H1 (cell line): ENCODE results near the gene COQ10B. TPM values are rescaled to one million over a fixed set of nuclear protein-coding genes. Genes with fewer than 3 reads are reported as not detected.

Source experiments
- CTCF ChIA-PET: fragments of 300-600 bp; sonication (Branson Sonifier 250); formaldehyde crosslinking; loops from one replicate; lab custom pipeline; 2021; ENCODE audit not compliant: partially characterized antibody; lab: Charles Lee
- POLR2A ChIA-PET: fragments of 300-600 bp; sonication (Branson Sonifier 250); formaldehyde crosslinking; loops from one replicate; lab custom pipeline; 2021; ENCODE audit warnings: inconsistent platforms; ENCODE audit not compliant: partially characterized antibody; lab: Charles Lee
- DNase-seq, 2 experiments: peaks; one replicate each; pipeline versions ENCODE4 v3.0.0 to v3.0.0-alpha.2; 2010 to 2022; ENCODE audit warnings: low spot score in 2 of 2, low read depth in 1 of 2, mixed read lengths in 1 of 2
- FAIRE-seq: peaks from 2 replicates; lab custom pipeline; 2011; peaks lifted over from hg19 to GRCh38; lab: Jason Lieb, UNC
- H2AFZ ChIP-seq: 2 replicates; pipeline ENCODE4 v1.8.1; 2012; ENCODE audit warnings: low read length, inconsistent platforms
- H2AK5ac ChIP-seq: 2 replicates; pipeline ENCODE4 v1.6.1; 2013; ENCODE audit warnings: low read depth, low read length
- H2BK120ac ChIP-seq: replicated peaks from 2 replicates; pipeline ENCODE3; 2013; ENCODE audit warnings: low read depth, low read length, inconsistent platforms
- H2BK12ac ChIP-seq: 2 replicates; pipeline ENCODE4 v1.6.1; 2013; ENCODE audit warnings: low read depth, low read length
- H2BK15ac ChIP-seq: 2 replicates; pipeline ENCODE4 v1.6.1; 2013; ENCODE audit warnings: low read length
- H2BK20ac ChIP-seq: 2 replicates; pipeline ENCODE4 v1.6.1; 2013; ENCODE audit warnings: low read length
- H2BK5ac ChIP-seq: 2 replicates; pipeline ENCODE4 v1.6.1; 2013; ENCODE audit warnings: low read depth, low read length
- H3K14ac ChIP-seq: 2 replicates; pipeline ENCODE4 v1.6.1; 2013; ENCODE audit warnings: inconsistent platforms; ENCODE audit not compliant: insufficient read length
- H3K18ac ChIP-seq: 2 replicates; pipeline ENCODE4 v1.6.1; 2013; ENCODE audit warnings: low read length; ENCODE audit errors: extremely low read depth
- H3K23ac ChIP-seq: 2 replicates; pipeline ENCODE4 v1.6.1; 2013; ENCODE audit warnings: inconsistent platforms; ENCODE audit not compliant: insufficient read length
- H3K23me2 ChIP-seq: 2 replicates; pipeline ENCODE4 v1.6.1; 2013; ENCODE audit warnings: low read depth, low read length
- H3K27ac ChIP-seq: 2 replicates; pipeline ENCODE4 v1.6.1; 2011; ENCODE audit warnings: low read depth, low read length, inconsistent platforms
- H3K27me3 ChIP-seq, 4 experiments: replicated peaks in 1 of 4; 1 replicate in 1 of 4; 2 replicates in 3 of 4; pipeline versions ENCODE4 v1.6.1 to v1.8.1; 2011 to 2013; ENCODE audit warnings: low read length in 3 of 4, mild to moderate bottlenecking in 3 of 4, inconsistent platforms in 2 of 4, mixed read lengths in 2 of 4, moderate library complexity in 1 of 4; ENCODE audit not compliant: control insufficient read depth in 3 of 4, insufficient read depth in 3 of 4; ENCODE audit errors: extremely low read depth in 1 of 4
- H3K36me3 ChIP-seq, 4 experiments: 2 replicates each; pipeline versions ENCODE4 v1.6.1 to v1.8.1; 2011 to 2013; ENCODE audit warnings: mild to moderate bottlenecking in 4 of 4, low read length in 3 of 4, moderate library complexity in 2 of 4, control low read depth in 1 of 4, inconsistent platforms in 1 of 4; ENCODE audit not compliant: insufficient read depth in 4 of 4, control insufficient read depth in 2 of 4
- H3K4ac ChIP-seq: replicated peaks from 2 replicates; pipeline ENCODE3; 2013; ENCODE audit warnings: low read length, low read depth, mixed read lengths, inconsistent platforms; ENCODE audit not compliant: insufficient read length
- H3K4me1 ChIP-seq, 4 experiments: replicated peaks in 1 of 4; 1 replicate in 1 of 4; 2 replicates in 3 of 4; pipeline versions ENCODE4 v1.6.1 to v1.8.1; 2011 to 2013; ENCODE audit warnings: low read length in 3 of 4, inconsistent platforms in 2 of 4, mixed read lengths in 1 of 4; ENCODE audit not compliant: insufficient read depth in 4 of 4, control insufficient read depth in 3 of 4
- H3K4me2 ChIP-seq, 2 experiments: 2 replicates each; pipeline versions ENCODE4 v1.6.1 to v1.8.1; 2011 to 2013; ENCODE audit warnings: low read depth in 2 of 2, low read length in 2 of 2, control low read depth in 1 of 2, inconsistent platforms in 1 of 2, mild to moderate bottlenecking in 1 of 2; ENCODE audit not compliant: insufficient read depth in 1 of 2
- H3K4me3 ChIP-seq, 4 experiments: fragments of 200-600, 300-600 bp in 1 of 4; sonication (generic), shearing (Covaris generic), sonication (Bioruptor Twin) in 1 of 4; 2 replicates each; pipeline versions ENCODE4 v1.5.1 to v1.8.1; 2011 to 2016; ENCODE audit warnings: low read length in 4 of 4, low read depth in 3 of 4, control low read depth in 2 of 4, inconsistent platforms in 2 of 4, mild to moderate bottlenecking in 2 of 4, mixed read lengths in 1 of 4, moderate library complexity in 1 of 4; ENCODE audit not compliant: insufficient read depth in 2 of 4; ENCODE audit errors: extremely low read depth in 1 of 4
- H3K56ac ChIP-seq: replicated peaks from 2 replicates; pipeline ENCODE3; 2013; ENCODE audit warnings: low read depth, mild to moderate bottlenecking, mixed read lengths, low read length, inconsistent platforms; ENCODE audit not compliant: insufficient read length
- H3K79me1 ChIP-seq: 2 replicates; pipeline ENCODE4 v1.6.1; 2013; ENCODE audit warnings: low read depth, low read length, control low read depth
- H3K79me2 ChIP-seq, 2 experiments: 2 replicates each; pipeline versions ENCODE4 v1.6.1 to v1.8.1; 2012 to 2013; ENCODE audit warnings: low read length in 2 of 2, mild to moderate bottlenecking in 2 of 2, inconsistent platforms in 1 of 2; ENCODE audit not compliant: insufficient read depth in 2 of 2, control insufficient read depth in 1 of 2
- H3K9ac ChIP-seq, 4 experiments: replicated peaks in 1 of 4; 1 replicate in 1 of 4; 2 replicates in 3 of 4; pipeline versions ENCODE4 v1.6.1 to v1.8.1; 2011 to 2013; ENCODE audit warnings: low read depth in 3 of 4, low read length in 3 of 4, control low read depth in 2 of 4, mild to moderate bottlenecking in 2 of 4, moderate library complexity in 2 of 4, inconsistent platforms in 1 of 4; ENCODE audit errors: extremely low read depth in 1 of 4
- H3K9me3 ChIP-seq, 2 experiments: 2 replicates each; pipeline versions ENCODE4 v1.6.1 to v1.8.1; 2012 to 2013; ENCODE audit warnings: mild to moderate bottlenecking in 2 of 2, moderate library complexity in 2 of 2, control low read depth in 1 of 2, inconsistent platforms in 1 of 2, low read depth in 1 of 2, low read length in 1 of 2, mixed read lengths in 1 of 2; ENCODE audit not compliant: insufficient read depth in 2 of 2
- H4K20me1 ChIP-seq, 2 experiments: replicated peaks in 1 of 2; 2 replicates each; pipeline versions ENCODE3 to v1.8.1; 2011 to 2013; ENCODE audit warnings: inconsistent platforms in 2 of 2, low read length in 2 of 2, mild to moderate bottlenecking in 1 of 2; ENCODE audit not compliant: insufficient read depth in 2 of 2, control insufficient read depth in 1 of 2
- H4K5ac ChIP-seq: 2 replicates; pipeline ENCODE4 v1.6.1; 2013; ENCODE audit warnings: low read length, low read depth, mixed read lengths, inconsistent platforms; ENCODE audit not compliant: insufficient read length
- H4K8ac ChIP-seq: 2 replicates; pipeline ENCODE4 v1.8.0; 2013; ENCODE audit warnings: mild to moderate bottlenecking, moderate library complexity, low read length, inconsistent platforms; ENCODE audit not compliant: insufficient read depth; ENCODE audit errors: extremely low read depth
- H4K91ac ChIP-seq: replicated peaks from 2 replicates; pipeline ENCODE3; 2013; ENCODE audit warnings: low read length, mixed read lengths, inconsistent platforms; ENCODE audit not compliant: insufficient read length
- ATF2 ChIP-seq: IDR thresholded peaks from 2 replicates; pipeline ENCODE4 v1.6.1; 2012; ENCODE audit warnings: low read length, inconsistent platforms
- WGBS, 2 experiments: shearing (Covaris generic) in 1 of 2; methylation state at CpG; one replicate each; pipeline versions ENCODE4 v1.1.6 to v1.1.7; 2013 to 2015; ENCODE audit warnings: low lambda C conversion rate in 2 of 2, mixed read lengths in 2 of 2, inconsistent platforms in 1 of 2, low coverage in 1 of 2, missing lambda C conversion rate in 1 of 2; ENCODE audit not compliant: insufficient replicate concordance in 2 of 2, insufficient coverage in 1 of 2, insufficient read length in 1 of 2; ENCODE audit errors: extremely low coverage in 1 of 2, missing lambda C conversion rate in 1 of 2; 5-methylcytosine and 5-hydroxymethylcytosine counted together
- polyA plus RNA-seq, 7 experiments: library from polyadenylated mRNA; depleted of rRNA in 3 of 7; stranded (reverse) in 5 of 7; unstranded in 2 of 7; fragments of >200 nt in 5 of 7; fragments of 200-250 nt in 2 of 7; gene quantifications; 1 replicate in 5 of 7; 2 replicates in 1 of 7; 4 replicates in 1 of 7; pipeline versions ENCODE4 v1.2.1 to v1.2.3, GENCODE V29; 2011 to 2013; ENCODE audit warnings: missing spikeins in 2 of 7, mixed read lengths in 2 of 7
- total RNA-seq: library from RNA; stranded (reverse); fragmentation: NEBNext Ultra II Directional; extraction: Animal tissue kit (Norgen Biotek cat#: 25700); gene quantifications from 2 replicates; pipeline ENCODE4 v1.2.1, GENCODE V29; 2021

COQ10B gene
- total and polyA plus RNA-seq, 2 of the 8 experiments (the other 6 are each of a cell fraction or from before 2014, with no cell fraction given): 1.9 to 17.3 TPM

- peaks cover 8% of the 10 kb centered on the region for H3K23me2 ChIP-seq
- H3K4me3 ChIP-seq: peak overlapping the region; percentile 75 to 96 (median 90)
- H2AK5ac ChIP-seq: no peak overlapping the region
- FAIRE-seq (no peak), DNase-seq (no peak)
- peak overlapping the region; percentile 31 to 82 (median 54) for H3K9ac ChIP-seq
- peak overlapping the region; percentile 65; the same call in 1 of the 2 replicates for H2BK15ac ChIP-seq
- WGBS, 2 experiments: 20% methylated on average over 16 of the region's 16 CpGs; no CpG with 5 or more reads in 1 of the 2 experiments
- H3K56ac ChIP-seq: no peak overlapping the region
- H3K9me3 ChIP-seq: no peaks in the 10 kb centered on the region
- H4K91ac ChIP-seq: no peak overlapping the region
- no peak overlapping the region for H3K23ac ChIP-seq
- peaks cover 0 to 44% of the 10 kb centered on the region in 2 experiments; a peak in 3 of 4 replicates for H3K79me2 ChIP-seq
- no peak overlapping the region for H2BK12ac ChIP-seq
- peak overlapping the region; percentile 24 for H3K4ac ChIP-seq
- H2BK20ac ChIP-seq: no peak overlapping the region
- H3K4me2 ChIP-seq: peak overlapping the region; percentile 86
- H4K20me1 ChIP-seq: no peaks in the 10 kb centered on the region
- peaks cover 0 to 9% (median 5%) of the 10 kb centered on the region in 4 experiments; a peak in 5 of 7 replicates for H3K4me1 ChIP-seq
- peak overlapping the region; percentile 48 for H4K5ac ChIP-seq
- ChIA-PET POLR2A (interaction anchor here (0.8 to 6.6 kb wide), 18 partner anchors 8 to 203 kb away, joined by 3 to 130 read pairs (median 6); partner anchors contain the start of genes HSPD1, HSPE1 and SF3B1), CTCF (interaction anchor here (1.0 to 2.1 kb wide), 2 partner anchors 16 to 75 kb away, joined by 3 to 5 read pairs; no protein-coding TSS in a partner anchor)
- no peak overlapping the region for H4K8ac ChIP-seq
- no peaks in the 10 kb centered on the region for H3K79me1 ChIP-seq
- H3K27me3 ChIP-seq: no peaks in the 10 kb centered on the region
- peak overlapping the region; percentile 38 for H2AFZ ChIP-seq
- no peak overlapping the region for H3K27ac ChIP-seq
- H2BK120ac ChIP-seq: no peak overlapping the region
- peak overlapping the region; percentile 94; the same call in 1 of the 2 replicates for H3K18ac ChIP-seq
- peak overlapping the region; percentile 68 for H2BK5ac ChIP-seq
- no peak overlapping the region for H3K14ac ChIP-seq
- H3K36me3 ChIP-seq: no peaks in the 10 kb centered on the region; a peak in 1 of 8 replicates
- TF ChIP-seq ATF2: 0 out of 2 replicates have a peak, but pooled peaks have one; percentile 44
Measured at GRCh38 chr2:197515315-197515738, 62.0 kb downstream of the COQ10B start.
